Omental fat pad (tissue), 4 donors: ENCODE measurements around the gene XDH. TPM values are rescaled to one million over a fixed set of nuclear protein-coding genes. Genes with fewer than 3 reads are reported as not detected.

Experiments
- ATAC-seq: fragments of 150-250 bp; one replicate; pipeline ENCODE4 v1.9.1; 2016; ENCODE audit warnings: mild to moderate bottlenecking, moderate library complexity; ENCODE audit not compliant: low FRiP score
- DNase-seq: peaks from one replicate; pipeline ENCODE4 v3.0.0-alpha.2; 2019; ENCODE audit warnings: low spot score
- CTCF ChIP-seq, 3 donors: fragments of 450-650 bp; IDR thresholded peaks; one replicate each; pipeline ENCODE4 v1.5.1; 2016 to 2017; ENCODE audit warnings: antibody characterized with exemption in 3 of 3, mild to moderate bottlenecking in 3 of 3, moderate library complexity in 2 of 3
- total RNA-seq, 4 donors: library from RNA; depleted of rRNA; stranded (reverse); fragments of >200 nt; gene quantifications; one replicate each; pipeline ENCODE4 v1.1.0, GENCODE V29; 2016

XDH gene
- total RNA-seq, 4 donors from 2014 or later: 0.31 to 0.63 (median 0.48) TPM; not detected in 1

- ATAC-seq (no peak), DNase-seq (no peak)
- no peak for TF ChIP-seq CTCF (IDR thresholded peaks at IDR 0.05)
These were observed 26.7 kb downstream of the XDH start for GRCh38 chr2:31387850-31388249.

GRCh38 chr2:31386648-31387047, 27.9 kb downstream of the XDH start:
- DNase-seq (no peak), ATAC-seq (no peak)
- TF ChIP-seq CTCF (IDR thresholded peaks at IDR 0.05): no peak

DNA sequence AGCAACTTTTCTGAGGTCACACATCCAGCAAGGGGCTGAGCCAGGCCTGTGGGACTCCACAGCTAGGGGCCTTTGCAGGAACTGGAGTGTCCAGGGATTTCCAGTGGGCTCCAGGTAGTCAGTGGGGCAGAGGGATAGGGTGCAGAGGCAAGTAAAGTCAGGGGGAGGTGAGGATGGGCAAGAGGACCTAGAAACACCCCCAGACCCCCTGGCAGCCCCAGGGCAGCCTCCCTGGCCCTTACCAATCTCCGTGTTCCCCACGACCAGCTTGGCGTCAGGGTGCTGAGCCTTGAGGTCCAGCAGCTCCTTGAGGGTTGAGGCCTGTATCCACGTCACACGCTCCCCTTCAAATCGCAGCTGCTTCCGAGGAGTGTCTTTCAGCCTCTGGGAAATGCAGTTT, 28.4 kb downstream of the XDH start:
- no peak for TF ChIP-seq CTCF (IDR thresholded peaks at IDR 0.05)
- ATAC-seq: no peak
- DNase-seq: no peak

DNA sequence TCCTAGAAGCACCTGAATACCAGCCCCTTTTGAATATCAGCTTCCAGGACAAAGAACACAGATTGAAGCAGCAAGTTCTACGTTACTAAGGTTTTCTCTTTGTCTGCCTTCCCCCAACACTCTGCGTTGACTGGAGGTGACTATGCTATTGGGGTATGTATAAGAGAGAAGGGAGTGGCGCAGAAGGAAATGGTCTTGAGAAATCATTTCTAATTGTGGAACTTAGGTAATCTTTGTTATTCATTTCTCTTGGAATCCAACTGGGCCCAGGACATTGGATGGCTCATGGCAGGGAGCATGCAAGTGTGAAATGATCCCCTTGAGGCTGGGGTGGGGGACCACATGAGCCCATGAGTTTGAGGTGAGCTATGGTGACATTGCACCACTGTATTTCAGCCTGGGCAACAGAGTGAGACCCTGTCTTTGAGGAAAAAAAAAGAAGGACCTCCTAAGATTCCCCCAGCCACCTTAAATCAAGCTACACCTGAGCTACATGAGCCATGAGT, 29.7 kb downstream of the XDH start:
- ATAC-seq (no peak), DNase-seq (no peak)
- TF ChIP-seq CTCF (IDR thresholded peaks at IDR 0.05): no peak

DNA sequence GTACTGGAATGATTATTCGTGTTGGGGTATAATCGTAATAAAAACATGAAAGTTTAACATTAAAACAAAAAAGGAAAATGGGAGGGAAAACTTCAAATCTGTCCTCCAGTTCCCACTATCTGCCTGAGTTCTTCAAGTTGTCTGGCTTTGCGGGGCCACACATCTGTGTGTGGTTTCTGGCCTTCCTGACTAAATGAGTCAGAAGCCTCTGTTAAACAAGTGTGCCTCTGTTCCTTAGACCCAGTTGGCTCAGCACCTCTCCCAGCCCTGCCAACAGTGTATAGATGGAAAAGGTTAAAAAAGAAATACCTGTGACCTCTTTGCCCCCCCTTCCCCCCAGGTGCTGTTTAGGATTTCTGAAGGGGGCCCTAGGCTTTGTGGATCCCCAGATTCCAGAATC, 30.2 kb downstream of the XDH start:
- ATAC-seq (no peak), DNase-seq (no peak)
- TF ChIP-seq CTCF (IDR thresholded peaks at IDR 0.05): no peak

GRCh38 chr2:31383471-31384153, 30.9 kb downstream of the XDH start:
- ATAC-seq (no peak), DNase-seq (no peak)
- no peak for TF ChIP-seq CTCF (IDR thresholded peaks at IDR 0.05)

DNA sequence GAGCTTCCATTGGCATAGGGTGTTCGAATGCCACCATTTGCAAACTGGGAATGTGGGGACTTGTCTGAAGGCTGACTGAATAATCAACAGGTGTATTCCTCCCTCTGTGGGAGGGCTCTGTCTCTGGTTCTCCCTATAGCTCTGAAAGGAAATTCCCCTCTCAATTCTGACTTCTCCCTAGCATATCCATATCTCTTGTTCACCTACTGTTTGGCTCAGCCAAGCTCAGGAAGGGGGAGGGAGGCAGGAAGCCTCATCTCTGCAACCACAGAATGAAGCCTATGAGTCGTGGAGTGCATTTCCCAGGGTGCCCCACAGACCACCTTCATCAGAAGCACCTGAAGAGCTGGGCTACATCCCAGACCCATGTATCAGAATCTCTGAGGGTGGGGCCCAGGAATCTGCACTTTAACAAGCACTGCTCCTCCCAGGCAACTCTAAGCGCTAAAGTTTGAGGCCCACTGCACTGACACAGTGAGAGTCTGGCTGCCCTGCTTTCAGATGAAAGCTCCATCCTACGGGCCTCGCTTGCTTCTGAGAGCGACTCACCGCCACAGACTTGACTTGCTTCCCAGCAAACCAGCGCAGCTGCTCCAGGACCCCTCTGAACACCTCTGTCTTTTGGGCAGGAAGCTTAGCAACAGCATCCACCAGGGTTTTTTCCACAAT, 32.0 kb downstream of the XDH start:
- ATAC-seq (no peak), DNase-seq (no peak)
- no peak for TF ChIP-seq CTCF (IDR thresholded peaks at IDR 0.05)
